Measurements from ENCODE around the gene PRXL2B.

DNA sequence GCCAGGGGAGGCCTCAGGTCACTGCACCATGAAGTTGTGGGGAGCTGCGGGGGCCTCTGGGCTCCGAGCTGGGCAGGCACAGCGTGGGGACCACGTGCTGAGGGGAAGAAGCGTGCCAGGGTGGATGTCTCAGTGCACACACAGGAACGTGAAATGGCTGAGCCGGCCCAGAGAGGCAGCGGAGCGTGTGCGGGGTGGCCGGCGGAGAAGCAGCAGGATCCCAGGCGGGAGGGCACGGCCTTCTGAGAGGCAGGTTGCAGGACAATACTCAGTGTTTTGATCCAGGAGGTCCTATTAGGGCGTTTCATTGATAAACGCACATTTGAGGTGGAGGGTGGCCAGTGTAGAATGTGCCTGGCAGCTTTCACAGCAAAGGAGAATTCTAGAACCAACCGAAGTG lies 17.5 kb upstream of the PRXL2B start:
- TF ChIP-seq CTCF (IDR thresholded peaks at IDR 0.05; ENCODE audit: low read depth, low read length, poor library complexity, severe bottlenecking) = no peak
- no peak for TF ChIP-seq EZH2phosphoT487 (IDR thresholded peaks at IDR 0.05; ENCODE audit: borderline replicate concordance, low read length)
